Epithelial cell of esophagus (primary cell): ENCODE data around the gene GPR171.

Experiments
- DNase-seq: peaks from one replicate; pipeline ENCODE4 v3.0.0; 2010; ENCODE audit warnings: low read depth
- H3K4me3 ChIP-seq: 2 replicates; pipeline ENCODE4 v1.5.1; 2011; ENCODE audit warnings: mild to moderate bottlenecking, low read length, control low read depth
- CTCF ChIP-seq: IDR thresholded peaks from 2 replicates; pipeline ENCODE4 v1.5.1; 2011; ENCODE audit warnings: low read depth, mild to moderate bottlenecking, low read length, control low read depth, inconsistent platforms; ENCODE audit not compliant: insufficient read depth; ENCODE audit errors: missing control alignments

The GPR171 gene

GRCh38 chr3:151197228-151197627 lies 5.8 kb downstream of the GPR171 start:
- no peak overlapping the region for H3K4me3 ChIP-seq
- DNase-seq, result no peak
- TF ChIP-seq CTCF, result no peak

GRCh38 chr3:151196434-151196833 lies 6.6 kb downstream of the GPR171 start:
- H3K4me3 ChIP-seq, result no peak overlapping the region
- TF ChIP-seq CTCF, result no peak
- no peak for DNase-seq

GRCh38 chr3:151195826-151196225 lies 7.2 kb downstream of the GPR171 start:
- no peak overlapping the region for H3K4me3 ChIP-seq
- DNase-seq, result no peak
- TF ChIP-seq CTCF, result no peak

DNA sequence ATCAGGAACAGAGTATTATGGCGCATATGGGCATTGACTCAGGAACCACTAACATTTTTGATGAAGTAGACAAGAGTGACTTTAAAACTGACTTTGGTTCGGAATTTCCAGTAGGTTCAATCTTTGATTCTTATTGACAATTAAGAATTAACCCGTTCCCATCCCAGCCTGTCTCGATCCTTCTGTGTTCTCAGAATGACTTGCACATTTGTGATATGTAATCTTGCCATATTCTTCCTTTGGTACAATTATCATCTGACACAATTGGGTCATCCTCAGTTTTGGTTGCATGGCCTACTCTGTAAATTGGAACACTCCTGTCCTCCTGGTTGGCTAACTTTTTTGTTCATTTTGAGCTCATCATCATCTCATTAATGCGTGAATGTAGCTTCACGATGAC lies 10.5 kb downstream of the GPR171 start:
- DNase-seq, result no peak
- no peak for TF ChIP-seq CTCF
- no peak overlapping the region for H3K4me3 ChIP-seq

DNA sequence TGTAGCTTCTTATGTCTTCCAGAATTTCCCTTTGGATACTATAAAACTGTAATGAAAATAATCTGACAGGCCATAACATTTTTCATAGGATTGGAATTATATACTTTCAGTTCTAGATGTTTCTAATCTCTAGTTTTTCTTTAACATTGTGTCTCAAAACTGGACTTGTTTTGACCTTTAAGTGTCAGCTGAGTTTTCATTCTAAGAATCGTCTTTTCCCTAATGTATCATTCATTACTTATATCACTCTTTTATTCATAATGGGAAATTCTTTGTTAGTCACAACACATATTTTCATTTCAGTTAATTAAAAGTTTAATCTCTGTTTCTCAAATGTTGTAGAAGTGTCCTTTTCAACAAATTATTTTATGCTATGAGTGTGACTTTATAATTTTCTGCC lies 11.9 kb downstream of the GPR171 start:
- no peak for DNase-seq
- H3K4me3 ChIP-seq, result no peak overlapping the region
- no peak for TF ChIP-seq CTCF

- TF ChIP-seq CTCF, result no peak
- DNase-seq, result no peak
Measured at GRCh38 chr3:151183265-151183671, 19.7 kb downstream of the GPR171 start.

DNA sequence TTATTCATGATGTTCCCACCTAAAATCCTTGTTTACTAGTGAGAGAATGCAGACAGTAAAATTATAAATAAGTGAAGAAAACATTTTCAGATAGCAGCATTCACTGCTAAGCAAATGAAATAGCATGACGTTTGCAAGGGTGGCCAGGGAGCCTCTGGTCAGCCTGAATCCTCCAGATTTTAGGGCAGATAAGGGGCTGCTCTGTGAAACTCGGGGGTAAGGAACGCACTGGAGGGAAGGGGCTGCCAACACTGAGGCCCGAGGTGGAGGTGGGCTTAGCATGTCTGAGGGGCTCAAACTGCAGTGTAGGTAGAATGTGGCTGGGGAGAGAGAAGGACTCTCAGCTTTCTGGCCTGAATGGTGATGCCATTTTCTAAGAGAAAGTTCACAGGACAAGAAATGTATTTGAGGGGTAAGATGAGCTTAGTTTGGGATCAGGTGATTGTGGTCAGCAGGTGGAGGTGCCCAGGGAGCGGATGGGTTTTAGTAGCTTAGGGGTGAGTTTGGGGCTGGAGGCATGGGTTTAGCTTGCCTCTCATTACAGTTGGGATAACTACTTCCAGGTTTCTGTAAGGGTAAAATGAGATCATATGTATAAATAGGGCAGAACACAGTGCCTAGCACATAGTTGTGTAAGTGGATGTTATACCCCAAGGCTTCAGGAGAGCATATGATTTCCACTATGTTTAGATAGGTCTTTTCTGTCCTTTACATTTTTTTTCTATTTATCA lies 20.5 kb downstream of the GPR171 start:
- H3K4me3 ChIP-seq, result no peak overlapping the region
- TF ChIP-seq CTCF, result no peak
- no peak for DNase-seq

More at GRCh38 chr3:151183265-151183671, 19.7 kb downstream of the GPR171 start:
- H3K4me3 ChIP-seq, result no peak overlapping the region
